HG03442 (cell line): ENCODE results near the gene SNU13.
"Not testable (repeated sequence)": the region's sequence is repeated elsewhere in the genome, so short reads cannot be mapped to it uniquely, and the experiment has no call there.

Experiments used
- ATAC-seq: cut with Tn5 transposase; IDR thresholded peaks from one replicate; pipeline ENCODE4 v1.9.1; 2021; ENCODE audit warnings: mild to moderate bottlenecking, moderate library complexity; ENCODE audit not compliant: unreplicated experiment

Gene SNU13

DNA sequence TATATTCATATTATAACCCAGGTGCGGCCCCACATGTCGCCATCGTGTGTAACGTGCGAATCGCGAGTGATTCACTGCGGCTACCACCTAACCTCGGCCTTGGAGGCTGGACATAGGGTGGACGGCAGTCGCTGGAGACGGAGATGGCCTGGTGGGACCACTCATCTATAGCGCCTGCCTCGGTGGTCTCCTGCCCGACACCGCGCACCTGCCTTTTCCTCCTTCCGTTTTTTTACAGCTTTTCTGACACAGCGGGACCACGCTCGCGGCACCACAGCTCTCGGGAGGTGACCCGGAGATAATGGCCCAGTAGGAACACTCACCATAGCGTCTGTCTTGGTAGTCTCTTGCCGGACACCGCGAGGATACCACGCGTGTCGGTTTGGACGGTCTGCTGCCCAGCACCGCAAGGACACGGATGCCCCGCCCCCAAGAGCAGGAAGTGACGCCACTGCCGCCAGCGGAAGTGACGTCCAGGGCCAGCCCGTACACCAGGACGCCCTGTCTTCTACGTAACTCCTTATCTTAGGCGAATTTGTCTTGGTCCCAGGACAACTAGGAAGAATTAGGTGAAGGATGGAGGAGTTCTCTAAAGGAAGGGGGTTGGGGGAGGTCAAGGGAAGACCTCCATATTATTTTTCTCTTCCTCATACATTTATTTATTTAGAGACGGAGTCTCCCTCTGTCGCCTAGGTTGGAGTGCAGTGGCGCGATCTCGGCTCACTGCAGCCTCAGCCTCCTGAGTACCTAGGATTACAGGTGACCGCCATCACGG is 6.4 kb downstream of the SNU13 start:
- ATAC-seq, result no peak

DNA sequence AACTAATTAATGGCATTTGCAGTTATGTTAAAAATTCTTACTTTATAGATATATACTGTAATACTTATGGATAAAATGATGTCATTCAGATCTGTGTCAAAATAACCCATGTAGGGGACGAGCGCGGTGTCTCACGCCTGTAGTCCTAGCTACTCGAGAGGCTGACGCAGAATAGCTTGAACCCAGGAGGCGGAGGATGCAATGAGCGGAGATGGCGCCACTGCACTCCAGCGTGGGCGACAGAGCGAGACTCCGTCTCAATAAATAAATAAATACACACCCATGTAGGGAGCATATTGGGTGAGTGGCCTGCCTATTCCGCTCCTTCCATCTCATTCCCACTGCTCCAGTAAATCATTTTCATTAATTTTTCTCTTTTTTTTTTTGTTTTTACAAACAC is 7.1 kb downstream of the SNU13 start:
- ATAC-seq, result no peak

DNA sequence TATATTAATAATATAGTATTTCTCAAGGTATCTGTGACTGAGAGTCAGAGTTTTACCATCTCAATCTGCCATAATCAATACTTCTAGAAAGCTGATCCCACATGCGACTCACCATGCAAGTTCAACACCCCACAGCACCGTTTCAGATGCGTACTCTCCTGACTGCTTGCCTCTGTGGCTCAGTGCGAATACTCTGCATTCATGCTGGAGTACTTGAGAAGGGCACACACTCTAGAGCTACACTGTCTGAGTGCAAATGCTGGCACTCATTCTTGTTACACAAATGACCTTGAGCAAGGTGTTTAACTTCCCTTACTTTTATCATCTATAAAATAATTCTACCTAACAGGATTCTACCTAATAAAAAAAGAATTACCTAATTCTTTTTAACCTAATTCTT is 12.5 kb downstream of the SNU13 start:
- no peak for ATAC-seq

DNA sequence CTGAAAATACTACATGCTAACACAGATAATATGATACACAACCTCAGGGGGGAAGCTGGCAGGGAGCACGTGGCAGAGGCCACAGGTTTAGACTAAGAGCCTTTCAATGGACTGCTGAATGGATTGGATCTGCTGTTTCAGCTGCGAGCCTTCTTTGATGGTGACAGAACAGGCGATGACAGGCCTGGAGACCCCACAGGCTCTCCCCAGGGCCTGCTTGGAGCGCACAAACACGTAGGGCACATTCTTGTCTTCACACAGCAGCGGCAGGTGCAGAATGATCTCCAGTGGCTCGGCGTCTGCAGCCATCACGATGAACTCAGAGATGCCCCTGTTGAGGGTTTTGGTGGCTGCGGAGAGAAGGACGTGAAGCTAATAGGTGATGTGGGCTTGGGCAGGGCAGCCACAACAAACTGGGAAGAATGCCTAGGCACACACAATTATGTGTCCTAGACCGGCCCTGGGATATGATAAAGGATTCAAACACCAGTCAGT is 13.8 kb downstream of the SNU13 start:
- ATAC-seq, result no peak

DNA sequence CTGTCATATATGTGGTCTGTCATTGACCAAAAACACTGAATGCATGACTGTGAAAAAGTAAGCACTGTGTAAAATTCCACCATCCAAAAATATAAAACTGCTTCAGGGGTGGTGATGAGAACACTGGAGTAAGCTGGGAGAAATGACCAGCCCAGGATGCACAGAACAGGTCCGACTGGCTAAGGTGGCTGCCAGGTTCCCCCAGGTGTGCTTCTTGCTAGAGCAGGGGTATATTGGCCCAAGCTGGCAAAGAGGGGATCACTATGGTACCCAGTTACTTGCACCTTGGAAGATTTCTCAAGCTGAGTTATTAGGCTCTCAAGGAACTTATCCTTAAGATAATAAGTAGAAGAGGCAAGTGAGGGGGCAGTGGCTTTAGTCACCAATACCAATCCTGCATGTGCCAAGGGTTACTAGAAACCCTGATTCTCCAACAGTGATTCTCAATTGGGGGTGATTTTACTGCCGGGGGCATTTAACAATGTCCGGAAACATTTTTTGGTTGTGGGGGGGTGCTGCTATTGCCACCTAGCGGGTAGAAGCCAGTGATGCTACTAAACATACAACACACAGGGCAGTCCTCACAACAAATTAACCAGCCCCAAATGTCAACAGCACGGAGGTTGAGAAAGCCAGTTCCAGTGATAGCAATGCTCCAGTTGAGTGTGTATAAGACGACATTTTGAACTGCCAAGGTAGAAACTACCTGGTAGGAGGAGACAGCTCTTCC is 15.7 kb downstream of the SNU13 start:
- no peak for ATAC-seq

DNA sequence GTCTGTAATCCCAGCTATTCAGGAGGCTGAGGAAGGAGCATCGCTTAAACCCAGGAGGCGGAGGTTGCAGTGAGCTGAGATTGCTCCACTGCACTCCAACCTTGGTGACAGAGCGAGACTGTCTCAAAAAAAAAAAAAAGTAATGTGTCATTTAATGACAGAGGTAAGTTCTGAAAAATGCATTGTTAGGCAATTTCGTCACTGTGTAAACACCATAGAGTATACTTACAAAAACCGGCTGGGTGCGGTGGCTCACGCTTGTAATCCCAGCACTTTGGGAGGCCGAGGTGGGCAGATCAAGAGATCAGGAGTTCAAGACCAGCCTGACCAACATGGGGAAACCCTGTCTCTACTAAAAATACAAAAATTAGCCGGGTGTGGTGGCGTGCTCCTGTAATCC is 16.6 kb downstream of the SNU13 start:
- ATAC-seq, result not testable (repeated sequence)

DNA sequence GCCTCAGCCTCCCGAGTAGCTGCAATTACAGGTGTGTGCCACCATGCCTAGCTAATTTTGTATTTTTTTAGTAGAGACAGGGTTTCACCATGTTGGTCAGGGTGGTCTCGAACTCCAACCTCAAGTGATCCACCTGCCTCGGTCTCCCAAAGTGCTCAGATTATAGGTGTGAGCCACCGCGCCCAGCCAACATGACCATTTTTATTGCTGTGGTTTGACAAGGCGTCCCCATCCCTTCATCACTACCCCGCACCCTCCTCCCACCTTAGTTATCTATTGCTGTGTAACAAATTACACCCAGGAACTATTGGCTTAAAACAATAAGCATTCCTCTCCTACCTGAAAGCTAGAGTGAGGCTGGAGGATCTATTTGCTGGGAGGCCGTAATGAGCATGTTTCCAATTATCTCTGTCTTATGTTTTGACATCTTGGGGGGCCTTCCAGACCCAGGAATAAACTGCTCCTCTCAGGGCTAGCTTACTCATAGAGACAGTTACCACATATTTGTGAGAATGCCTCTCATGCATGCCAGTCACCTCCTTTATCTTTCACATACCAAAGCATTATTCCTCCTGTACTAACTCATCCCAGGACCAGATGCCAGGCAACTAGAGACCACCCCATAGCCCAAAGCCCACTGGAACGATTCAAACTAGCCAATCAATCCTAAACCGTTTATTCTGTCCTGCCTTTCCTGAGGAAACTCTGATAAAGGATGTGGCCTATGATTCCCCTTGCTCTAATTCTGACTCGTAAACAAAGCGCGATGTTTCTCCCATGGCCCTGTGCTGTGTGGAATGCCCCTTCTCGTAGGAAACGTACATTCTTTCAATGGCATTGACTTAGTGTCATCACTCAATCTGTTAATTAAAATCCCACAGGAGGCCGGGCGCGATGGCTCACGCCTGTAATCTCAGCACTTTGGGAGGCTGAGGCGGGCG is 19.4 kb downstream of the SNU13 start:
- no peak for ATAC-seq

DNA sequence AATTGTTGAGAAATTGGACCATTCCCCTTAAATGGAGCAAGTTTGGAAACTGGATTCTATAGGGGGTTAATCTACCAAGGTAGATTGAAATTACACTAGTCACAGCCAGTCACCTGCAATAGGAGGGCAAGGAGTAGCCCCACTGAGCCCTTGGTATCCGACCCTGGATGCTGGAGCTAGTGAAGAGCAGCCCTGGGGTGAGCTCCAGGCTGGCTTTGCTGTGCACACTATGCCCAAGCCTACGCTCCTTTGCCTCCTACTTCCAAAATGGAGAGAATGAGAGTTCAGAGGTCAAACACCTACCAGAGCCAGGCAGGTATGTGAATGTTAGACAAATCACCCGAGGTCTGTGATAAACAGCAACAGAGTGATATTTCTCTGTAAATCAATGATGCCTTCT is 23.7 kb downstream of the SNU13 start:
- no peak for ATAC-seq

DNA sequence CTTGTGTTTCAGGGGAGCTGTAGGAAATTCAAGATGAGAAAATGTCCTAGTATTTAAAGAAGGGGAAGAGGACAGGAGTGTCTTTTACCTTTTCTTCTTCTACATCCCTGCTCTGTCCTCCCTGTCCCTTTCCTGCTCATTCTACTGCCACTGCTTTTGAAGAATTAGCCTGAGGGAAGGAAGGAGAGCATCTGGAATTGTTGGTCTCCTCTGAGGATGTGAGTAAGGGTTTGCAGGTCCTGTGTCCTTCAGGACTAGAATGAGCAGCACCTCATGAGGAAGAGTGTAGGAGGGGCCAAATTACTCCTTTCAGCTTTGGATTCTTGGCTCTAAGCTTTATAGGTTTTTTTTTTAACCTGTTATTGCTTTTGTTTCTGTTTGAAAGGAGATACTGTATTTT is 24.2 kb downstream of the SNU13 start:
- no peak for ATAC-seq

DNA sequence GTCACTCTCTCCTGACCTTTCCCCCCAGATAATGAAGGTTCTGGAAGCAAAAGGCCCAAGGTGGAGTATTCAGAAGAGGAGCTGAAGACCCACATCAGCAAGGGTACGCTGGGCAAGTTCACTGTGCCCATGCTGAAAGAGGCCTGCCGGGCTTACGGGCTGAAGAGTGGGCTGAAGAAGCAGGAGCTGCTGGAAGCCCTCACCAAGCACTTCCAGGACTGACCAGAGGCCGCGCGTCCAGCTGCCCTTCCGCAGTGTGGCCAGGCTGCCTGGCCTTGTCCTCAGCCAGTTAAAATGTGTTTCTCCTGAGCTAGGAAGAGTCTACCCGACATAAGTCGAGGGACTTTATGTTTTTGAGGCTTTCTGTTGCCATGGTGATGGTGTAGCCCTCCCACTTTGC is 25.1 kb downstream of the SNU13 start:
- not testable (repeated sequence) for ATAC-seq

DNA sequence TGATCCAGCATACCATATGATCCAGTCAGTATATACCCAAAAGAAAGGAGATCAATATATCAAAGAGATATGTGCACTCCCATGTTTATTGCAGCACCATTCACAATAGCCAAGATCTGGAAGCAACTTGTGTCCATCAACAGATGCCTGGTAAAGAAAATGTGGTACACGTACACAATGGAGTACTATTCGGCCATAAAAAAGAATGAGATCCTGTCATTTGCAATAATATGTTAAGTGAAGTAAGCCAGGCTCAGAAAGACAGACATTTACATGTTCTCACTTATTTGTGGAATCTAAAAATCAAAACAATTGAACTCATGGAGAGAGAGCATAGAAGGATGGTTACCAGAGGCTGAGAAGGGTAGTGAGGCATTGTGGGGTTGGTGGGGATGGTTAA is 27.0 kb downstream of the SNU13 start:
- ATAC-seq, result no peak

DNA sequence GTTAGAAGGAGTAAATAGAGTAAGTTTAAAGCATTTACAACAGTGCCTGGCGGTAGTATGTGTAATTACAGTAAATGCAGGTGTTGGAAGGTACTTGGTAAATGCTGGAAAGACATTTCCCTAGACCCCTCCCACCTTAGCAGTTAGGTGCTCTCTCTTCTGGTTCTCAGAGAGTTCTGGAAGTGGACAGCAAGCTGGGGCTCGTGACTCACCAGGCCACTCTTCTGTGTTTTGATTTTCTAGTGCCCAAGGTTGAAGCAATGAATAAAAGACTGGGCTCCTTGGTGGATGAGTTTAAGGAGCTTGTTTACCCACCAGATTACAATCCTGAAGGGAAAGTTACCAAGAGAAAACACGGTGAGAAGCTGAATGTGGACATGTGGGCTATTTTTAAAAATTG is 27.6 kb downstream of the SNU13 start:
- no peak for ATAC-seq

DNA sequence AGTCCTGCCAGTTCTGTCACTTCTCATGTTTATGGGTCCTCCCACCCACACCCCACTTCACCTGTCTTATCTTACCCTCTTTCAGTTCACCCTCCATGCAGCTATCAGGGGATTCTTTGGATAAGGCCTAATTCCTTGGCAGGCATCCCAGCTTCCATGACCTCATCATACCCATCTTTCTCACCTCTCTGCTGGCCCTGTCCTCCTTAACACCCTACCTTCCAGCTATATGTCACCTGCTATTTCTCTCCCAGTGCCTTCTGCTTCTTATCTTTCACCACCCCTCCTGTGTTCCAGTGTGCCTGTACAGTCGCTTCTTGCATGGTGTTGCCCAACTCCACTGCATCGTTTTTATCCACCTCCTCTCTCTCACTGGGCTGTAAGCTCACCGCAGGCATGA is 28.3 kb downstream of the SNU13 start:
- ATAC-seq, result no peak

DNA sequence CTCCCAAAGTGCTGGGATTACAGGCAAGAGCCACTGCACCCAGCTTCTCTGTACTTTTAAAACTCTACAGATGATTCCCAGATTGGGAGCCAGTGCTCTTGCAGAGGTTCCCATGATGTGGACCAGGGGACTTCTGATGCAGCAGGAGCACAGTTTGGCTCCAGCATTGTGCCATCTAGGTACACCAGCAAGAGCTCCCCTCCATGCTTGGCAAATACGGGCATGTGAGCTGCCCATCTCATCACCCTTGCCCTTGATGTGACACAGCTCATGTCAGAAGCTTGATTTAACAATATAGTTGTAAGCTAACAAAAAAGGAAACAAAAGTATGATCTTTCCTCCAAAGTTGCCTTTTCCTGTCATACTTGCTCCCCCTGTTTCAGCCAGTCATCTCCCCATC is 28.7 kb downstream of the SNU13 start:
- no peak for ATAC-seq

DNA sequence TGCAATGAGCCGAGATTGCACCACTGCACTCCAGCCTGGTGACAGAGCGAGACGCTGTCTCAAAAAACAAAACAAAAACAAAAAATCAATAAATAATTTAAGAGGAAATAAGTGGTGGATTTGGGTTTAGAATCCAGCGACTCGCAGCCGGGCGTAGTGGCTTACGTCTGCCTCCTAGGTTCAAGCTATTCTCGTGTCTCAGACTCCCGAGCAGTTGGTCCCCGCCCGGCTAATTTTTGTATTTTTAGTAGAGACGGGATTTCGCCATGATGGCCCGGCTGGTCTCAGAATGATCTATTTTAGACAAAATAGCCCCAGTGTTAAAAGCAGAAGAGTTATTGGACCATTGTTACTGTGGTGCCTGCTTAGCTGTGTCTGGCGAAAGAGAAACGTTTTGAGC is 29.8 kb downstream of the SNU13 start:
- no peak for ATAC-seq

DNA sequence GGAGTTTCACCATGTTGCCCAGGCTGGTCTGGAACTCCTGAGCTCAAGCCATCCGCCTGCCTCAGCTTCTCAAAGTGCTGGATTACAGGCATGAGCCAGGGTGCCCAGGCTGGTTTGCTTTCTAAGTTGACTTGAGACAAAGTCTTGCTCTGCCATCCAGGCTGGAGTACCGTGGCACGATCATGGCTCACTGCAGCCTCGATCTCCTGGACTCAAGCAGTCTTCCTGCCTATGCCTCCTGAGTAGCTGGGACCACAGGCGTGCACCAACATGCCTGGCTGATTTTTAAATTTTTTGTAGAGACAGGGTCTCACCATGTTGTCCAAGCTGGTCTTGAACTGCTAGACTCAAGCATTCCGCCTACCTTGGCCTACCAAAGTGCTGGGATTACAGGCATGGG is 31.0 kb downstream of the SNU13 start:
- no peak for ATAC-seq

DNA sequence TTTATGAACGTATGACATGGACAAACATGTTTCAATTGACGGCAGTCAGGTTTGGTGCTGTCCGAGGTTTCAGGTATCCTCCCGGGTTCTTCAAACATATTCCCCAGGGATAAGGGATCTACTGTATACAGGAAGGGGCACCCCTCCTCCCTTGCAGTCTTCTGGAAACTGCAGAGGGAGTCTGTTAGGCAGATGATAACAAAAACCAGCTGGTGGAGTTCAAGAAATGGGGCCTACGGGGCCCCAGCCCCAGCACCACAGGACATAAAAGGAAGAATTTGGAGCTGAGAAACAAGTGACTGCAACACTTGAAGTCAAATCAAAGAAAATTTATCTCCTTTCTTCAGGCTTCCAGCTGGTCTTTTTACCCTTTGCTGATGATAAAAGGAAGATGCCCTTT is 32.1 kb downstream of the SNU13 start:
- no peak for ATAC-seq

DNA sequence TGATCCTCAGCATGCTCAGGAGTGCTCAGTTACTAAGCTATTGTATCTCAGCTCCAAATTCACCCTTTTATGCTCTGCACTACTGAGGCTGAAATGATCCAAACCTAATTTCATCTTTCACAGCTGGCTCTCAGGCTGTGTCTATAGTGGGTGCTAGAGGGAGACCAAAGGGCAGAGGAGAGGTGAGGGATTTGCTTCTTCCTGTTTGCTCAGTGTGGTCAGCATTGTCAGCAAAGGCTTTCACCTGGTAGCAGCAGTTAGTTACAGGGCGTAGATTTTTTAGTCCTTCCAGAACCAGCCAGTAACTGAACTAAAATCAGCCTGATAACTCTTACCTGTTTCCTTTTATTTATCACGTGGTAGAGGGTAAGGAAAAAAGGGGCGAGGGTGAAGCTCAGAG is 34.3 kb downstream of the SNU13 start:
- ATAC-seq, result no peak

DNA sequence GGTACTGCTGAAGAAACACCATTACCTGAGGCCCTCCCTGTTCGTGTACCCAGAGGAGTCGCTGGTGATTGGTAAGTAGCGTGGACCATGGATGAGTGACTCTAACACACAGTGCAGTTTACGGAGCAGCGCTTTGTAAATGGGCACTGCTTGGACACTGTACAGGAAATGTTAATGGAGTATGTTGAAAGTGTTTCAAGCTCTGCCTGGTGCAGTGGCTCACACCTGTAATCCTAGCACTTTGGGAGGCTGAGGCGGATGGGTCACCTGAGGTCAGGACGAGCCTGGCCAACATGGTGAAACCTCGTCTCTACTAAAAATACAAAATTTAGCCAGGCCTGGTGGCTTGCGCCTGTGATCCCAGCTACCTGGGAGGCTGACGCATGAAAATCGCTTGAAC is 37.8 kb downstream of the SNU13 start:
- no peak for ATAC-seq

DNA sequence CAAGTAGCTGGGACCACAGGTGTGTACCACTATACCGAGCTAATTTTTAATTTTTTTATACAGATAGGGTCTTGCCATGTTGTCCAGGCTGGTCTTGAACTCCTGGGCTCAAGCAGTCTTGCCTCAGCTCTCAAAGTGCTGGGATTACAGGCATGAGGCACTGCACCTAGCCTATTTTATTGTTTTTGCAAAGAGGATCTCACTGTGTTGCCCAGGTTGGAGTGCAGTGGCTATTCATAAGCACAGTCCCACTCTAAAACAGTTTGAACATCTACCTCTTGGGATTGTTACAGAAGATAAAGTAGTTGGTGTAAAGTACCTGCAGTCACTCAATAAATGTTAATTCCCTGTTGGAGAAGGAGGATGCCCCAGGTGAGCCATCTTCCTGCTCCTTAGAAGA is 38.4 kb downstream of the SNU13 start:
- ATAC-seq, result no peak

DNA sequence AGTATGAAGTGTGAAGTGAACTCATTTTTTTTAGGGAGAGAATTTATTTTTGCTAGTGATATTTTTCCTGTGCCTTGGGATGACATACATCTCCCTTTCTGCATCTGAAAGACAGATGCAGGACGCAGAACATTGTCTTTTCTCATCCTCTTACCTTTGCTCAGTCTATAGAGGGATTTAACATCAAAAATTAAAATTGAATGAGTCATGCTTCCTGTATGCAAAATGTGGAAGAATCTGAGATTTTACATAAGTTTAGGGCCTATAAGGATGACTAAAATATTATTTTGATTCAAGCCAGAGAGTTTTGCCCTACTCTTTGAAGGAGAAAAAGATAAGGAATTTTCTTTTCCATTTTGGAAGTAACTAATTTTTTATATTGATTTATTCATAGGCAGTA is 40.2 kb downstream of the SNU13 start:
- ATAC-seq, result no peak
